GM21447 (cell line): ENCODE results near the gene DHDH.

Experiments
- ATAC-seq: cut with Tn5 transposase; IDR thresholded peaks from one replicate; pipeline ENCODE4 v1.9.1; 2021; ENCODE audit not compliant: unreplicated experiment

Gene DHDH

DNA sequence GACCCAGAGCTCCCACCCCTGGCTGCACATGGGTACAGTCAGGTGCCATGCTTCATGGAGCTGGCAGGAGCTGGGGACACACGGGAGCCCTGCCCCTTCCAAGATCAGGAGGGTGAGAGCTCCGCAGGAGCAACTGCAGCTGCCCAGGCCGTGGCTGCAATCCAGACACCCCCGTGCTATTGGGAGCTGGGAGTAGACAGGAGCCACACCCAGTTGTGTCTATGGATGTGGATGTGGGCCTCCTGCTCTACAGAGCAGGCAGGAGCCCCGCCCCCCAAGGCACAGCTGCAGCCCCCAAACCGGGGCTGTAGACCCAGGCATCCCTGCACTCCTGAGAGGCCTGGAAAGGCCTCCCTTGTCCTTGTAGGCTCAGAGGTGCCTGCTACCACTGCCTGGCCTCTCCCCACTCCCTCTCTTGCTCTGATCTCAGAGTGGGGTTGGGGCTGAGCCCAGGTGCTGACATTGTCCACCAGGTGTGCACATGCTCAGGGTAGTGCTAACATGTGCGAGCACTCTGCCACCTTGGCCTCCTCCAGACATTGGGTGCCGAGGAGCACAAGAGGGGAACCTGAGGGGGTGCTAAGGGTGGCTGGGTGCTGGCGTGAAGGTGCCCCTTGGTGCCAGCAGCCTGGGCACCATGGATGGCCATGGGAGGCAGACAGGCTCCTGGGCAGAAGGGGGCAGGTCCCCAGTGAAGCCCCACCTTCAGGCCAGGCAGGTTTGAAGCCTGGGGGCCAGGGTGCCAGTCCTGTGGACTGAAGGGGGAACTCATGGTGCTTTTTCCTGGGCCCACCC lies 13.2 kb downstream of the DHDH start:
- no peak for ATAC-seq

DNA sequence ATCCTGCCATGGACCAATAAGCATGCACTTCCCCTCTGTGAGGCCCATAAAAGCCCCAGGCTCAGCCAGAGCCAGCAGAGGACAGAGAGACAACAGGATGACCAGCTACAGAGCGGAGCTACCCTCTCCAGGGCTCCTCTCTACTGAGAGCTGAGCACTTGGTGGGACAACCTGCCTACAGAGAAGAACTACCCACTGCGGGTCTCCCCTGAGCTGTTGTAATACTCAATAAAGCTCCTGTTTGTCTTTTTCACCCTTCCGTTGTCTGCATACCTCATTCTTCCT lies 13.7 kb downstream of the DHDH start:
- ATAC-seq, result no peak

DNA sequence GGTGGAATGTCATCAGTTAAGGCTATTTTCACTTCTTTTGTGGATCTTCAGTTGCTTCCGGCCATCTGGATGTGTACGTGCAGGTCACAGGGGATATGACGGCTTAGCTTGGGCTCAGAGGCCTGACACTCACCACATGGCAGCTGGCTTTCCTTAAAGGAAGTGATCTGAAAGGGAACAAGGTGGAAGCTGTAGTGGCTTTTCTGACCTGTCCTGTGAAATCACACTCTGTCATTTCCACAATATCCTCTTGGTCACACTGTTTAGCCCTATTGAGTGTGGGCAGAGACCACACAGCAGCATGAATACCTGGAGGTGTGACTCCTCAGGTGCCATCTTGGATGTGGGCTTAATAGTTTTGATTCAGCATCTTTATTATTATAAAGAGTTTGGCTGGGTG lies 16.7 kb downstream of the DHDH start:
- no peak for ATAC-seq

DNA sequence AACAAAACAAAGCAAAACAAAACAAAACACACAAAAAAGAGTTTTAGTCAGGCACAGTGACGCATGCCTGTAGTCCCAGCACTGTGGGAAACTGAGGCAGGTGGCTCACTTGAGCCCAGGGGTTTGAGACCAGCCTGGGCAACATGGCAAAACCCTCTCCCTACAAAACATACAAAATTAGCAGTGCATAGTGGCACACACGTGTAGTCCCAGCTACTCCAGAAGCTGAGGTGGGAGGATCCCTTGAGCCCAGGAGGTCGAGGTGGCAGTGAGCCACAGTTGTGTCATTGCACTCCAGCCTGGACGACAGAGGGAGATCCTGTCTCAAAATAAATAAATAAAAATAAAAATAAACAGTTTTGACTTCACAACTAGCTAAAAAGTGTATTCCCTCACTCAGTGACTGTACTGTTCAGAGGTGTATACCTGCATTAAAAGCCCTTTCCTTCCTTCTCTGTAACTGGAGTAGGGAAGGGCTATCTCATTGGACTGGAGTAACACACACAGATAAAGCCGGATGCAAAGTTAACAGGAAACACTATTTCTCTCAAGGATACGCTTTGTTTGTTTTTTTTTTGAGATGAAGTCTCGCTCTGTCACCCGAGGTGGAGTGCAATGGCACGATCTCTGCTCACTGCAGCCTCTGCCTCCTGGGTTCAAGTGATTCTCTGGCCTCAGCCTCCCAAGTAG lies 17.5 kb downstream of the DHDH start:
- no peak for ATAC-seq

DNA sequence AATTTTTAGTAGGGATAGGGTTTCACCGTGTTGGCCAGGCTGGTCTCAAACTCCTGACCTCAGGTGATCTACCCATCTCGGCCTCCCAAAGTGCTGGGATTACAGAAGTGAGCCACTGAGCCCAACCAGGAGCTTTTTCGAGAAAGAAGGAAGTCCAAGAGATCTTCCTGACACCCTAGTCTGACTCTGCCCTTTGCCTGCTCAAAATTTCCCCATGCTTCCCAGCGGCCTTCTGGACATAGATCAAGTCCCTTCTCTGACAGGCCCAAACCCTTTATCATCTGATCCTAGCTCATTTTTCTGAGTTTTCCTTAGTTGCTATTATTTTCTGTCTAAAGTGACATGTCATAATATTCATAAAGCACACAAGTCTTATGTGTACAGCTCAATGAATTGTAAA lies 19.6 kb downstream of the DHDH start:
- ATAC-seq, result no peak

DNA sequence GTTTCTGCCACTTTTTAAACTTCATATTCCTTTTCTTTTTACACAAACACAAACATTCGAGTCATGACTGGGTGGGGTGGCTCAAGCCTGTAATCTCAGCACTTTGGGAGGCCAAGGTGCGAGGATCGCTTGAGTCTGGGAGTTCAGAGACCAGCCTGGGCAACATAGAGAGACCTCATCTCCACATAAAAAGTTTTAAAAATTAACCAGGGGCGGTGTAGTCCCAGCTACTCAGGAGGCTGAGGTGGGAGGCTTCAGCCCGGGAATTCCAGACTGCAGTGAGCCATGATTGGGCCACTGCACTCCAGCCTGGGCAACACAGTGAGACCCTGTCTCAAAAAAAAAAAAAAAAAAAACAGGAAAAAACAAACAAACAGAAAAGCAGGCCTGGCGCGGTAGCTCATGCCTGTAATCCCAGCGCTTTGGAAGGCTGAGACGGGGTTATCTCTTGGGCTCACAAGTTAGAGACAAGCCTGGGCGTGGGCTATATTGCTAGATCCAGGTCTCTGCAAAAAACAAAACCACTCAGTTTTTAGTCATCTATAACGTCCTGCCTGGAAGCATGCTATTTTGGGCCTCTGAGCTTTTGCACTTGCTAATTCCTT lies 20.6 kb downstream of the DHDH start:
- no peak for ATAC-seq

DNA sequence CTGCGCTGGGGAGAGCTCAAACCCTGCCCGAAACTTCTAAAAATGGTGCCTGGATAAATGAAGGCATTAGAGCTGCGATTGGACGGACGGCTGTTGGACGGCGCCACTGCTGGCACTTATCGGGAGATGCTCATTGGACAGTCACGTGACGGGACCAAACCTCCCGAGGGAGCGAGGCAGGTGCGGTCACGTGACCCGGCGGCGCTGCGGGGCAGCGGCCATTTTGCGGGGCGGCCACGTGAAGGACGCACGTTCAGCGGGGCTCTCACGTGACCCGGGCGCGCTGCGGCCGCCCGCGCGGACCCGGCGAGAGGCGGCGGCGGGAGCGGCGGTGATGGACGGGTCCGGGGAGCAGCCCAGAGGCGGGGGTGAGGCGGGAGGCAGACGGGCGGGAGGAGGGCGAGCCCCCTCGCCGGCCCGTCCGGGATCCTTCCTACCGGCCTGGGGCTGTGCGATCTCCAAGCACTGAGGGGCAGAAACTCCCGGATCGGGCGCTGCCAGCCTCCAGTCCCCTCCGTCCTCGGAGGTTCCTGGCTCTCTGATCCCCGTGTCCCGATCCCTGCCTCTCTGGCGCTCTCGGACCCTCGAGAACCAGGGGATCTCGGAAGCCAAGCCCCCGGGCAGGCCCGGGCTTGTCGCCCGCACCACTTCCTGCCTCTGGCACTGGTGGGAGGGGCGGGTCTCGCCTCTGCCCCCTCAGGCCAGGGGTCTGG lies 21.3 kb downstream of the DHDH start, which contains the start of gene BAX:
Gene BAX (plus strand): TSS at position 281 of the 713 bp plus-strand sequence. CDS start 54 bp downstream, at position 335.
- ATAC-seq, result peak; percentile 59

DNA sequence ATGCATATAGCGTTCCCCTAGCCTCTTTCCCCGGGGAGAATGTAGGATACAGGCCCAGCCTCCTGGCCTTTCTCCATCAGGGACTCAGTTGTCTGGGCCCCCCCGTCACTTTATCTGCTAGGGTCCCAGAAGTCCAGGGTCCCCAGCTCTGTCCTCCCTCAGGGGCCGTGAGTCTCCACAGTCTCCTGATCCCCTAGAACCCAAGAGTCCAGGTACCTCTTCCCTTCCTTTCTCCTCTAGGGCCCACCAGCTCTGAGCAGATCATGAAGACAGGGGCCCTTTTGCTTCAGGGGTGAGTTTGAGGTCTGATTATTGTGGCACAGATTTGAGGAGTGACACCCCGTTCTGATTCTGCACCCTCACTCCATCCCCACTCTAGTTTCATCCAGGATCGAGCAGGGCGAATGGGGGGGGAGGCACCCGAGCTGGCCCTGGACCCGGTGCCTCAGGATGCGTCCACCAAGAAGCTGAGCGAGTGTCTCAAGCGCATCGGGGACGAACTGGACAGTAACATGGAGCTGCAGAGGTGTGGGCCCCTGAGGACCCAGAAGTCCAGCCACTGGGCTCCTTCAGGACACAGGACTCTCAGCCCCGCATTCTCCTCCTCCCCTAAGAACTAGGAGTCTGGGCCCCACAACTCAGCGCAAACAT lies 21.9 kb downstream of the DHDH start:
- ATAC-seq, result no peak

DNA sequence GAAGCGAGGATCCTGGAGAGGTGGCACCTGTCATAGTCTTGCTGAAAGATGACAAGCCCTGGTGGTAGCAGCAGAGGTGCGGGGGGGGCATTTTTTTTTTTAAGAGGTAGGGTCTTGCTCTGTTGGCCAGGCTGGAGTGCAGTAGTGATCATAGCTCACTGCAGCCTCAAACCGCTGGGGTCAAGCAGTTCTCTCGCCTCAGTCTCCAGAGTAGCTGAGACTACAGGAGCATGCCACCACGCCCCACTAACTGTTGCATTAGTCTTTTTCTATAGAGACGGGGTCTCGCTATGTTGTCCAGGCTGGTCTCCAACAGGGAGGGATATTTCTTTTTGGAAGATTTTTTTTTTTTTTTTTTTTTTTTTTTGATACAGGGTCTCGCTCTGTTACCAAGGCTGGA lies 24.5 kb downstream of the DHDH start:
- ATAC-seq, result no peak

DNA sequence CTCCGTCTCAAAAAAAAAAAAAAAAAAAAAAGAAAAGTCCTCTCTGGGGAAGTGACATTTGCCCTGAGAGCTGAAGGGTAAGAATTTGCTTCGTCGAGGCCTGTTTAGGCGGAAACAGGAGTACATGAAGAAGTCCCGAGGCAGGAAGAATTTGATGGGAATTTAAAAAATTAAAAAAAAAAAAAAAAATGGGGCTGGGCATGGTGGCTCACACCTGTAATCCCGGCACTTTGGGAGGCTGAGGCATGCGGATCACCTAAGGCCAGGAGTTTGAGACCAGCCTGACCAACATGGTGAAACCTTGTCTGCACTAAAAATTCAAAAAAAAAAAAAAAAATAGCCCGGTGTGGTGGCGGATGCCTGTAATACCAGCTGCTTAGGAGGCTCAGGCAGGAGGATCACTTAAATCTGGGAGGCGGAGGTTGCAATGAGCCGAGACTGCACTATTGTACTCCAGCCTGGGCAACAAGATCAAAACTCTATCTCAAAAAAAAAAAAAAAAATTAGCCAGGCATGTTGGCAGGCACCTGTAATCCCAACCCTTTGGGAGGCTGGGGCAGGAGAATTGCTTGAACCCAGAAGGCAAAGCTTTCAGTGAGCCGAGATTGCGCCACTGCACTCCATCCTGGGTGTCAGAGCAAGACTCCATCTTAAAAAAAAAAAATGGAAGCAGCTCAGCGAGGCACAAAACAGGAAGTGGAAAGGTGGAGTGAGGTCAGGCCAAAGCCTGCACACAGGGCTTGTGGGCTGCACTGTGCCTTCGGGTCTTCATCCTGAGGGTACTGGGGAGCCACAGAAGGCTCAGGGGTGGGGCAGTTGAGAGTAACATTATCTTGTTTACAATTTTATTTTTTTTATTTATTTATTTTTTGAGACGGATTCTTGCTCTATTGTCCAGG lies 26.1 kb downstream of the DHDH start:
- no peak for ATAC-seq

DNA sequence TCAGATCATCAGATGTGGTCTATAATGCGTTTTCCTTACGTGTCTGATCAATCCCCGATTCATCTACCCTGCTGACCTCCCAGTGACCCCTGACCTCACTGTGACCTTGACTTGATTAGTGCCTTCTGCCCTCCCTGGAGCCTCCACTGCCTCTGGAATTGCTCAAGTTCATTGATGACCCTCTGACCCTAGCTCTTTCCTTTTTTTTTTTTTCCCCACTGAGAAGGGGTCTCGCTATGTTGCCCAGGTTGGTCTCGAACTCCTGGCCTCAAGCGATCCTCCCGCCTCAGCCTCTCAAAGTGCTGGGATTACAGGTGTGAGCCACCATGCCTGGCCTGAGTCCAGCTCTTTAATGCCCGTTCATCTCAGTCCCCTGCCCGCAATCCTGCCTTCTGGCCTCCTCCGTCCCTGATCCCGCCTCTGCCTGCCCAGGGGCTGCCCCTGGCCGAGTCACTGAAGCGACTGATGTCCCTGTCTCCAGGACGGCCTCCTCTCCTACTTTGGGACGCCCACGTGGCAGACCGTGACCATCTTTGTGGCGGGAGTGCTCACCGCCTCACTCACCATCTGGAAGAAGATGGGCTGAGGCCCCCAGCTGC lies 27.7 kb downstream of the DHDH start:
- no peak for ATAC-seq

DNA sequence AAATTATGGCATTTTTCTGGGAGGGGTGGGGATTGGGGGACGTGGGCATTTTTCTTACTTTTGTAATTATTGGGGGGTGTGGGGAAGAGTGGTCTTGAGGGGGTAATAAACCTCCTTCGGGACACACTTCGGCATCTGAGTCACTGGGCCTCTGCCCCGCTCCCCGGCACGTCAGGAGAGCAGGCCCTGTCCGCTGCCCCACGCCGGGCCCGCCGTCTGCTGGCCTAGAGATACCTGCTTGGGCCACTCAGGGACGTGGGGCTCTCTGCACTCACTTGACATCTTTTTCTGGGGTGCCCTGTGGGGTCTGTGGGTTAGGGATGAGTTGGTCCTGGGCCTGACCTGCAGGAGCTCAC lies 28.2 kb downstream of the DHDH start:
- ATAC-seq, result no peak

DNA sequence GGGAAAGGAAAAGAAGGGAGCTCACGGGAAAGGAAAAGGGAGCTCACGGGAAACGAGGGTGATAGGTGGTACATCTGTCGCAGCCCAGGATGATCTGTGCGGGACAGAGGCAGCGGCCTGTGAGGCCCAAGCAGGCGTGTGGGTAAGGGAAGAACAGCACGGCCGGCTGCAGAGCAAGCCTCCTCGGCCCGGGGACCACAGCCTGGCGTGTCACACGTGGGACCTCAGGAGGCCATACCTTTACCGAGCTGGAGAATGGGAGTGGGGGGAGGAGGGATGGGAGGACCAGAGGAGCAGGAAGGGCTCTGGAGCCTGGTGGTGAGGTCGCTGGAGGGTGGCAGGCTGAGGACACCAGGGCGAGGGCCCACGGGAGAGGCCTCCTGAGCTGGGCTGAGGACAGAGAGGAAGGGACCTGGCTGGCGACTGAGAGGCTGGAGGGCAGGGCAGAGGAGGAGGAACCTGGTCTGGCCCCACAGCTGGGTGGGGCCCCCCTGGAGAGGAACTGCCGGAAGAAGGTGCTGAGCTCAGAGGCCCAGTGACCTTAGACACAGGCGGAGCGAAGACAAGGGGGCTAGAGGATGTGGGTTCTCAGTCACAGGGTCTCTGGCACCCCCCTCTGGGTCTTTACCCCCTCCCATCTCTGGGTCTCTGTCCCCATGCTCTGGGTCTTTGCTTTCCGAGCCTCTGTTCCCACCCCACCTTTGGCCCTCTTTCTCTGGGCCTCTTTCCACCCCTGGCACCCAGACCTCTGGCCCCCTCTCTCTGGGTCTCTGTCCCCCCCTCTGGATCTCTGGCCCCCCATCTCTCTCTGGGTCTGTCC lies 28.7 kb downstream of the DHDH start:
- ATAC-seq, result no peak

DNA sequence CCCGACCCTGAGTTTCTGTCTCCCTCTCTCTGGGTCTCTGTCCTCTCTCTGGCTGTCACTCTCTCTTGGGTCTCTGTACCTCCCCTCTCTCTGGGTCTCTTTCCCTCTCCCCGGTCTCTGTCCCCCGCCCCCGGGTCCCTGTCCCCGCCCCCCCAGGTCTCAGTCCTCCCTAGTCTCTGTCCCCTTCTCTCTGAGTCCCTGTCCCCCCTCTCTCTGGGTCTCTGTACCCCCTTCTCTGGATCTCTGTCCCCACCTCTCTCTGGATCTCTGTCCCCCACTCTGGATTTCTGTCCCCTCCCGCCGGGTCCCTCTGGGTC lies 29.3 kb downstream of the DHDH start:
- ATAC-seq, result no peak

DNA sequence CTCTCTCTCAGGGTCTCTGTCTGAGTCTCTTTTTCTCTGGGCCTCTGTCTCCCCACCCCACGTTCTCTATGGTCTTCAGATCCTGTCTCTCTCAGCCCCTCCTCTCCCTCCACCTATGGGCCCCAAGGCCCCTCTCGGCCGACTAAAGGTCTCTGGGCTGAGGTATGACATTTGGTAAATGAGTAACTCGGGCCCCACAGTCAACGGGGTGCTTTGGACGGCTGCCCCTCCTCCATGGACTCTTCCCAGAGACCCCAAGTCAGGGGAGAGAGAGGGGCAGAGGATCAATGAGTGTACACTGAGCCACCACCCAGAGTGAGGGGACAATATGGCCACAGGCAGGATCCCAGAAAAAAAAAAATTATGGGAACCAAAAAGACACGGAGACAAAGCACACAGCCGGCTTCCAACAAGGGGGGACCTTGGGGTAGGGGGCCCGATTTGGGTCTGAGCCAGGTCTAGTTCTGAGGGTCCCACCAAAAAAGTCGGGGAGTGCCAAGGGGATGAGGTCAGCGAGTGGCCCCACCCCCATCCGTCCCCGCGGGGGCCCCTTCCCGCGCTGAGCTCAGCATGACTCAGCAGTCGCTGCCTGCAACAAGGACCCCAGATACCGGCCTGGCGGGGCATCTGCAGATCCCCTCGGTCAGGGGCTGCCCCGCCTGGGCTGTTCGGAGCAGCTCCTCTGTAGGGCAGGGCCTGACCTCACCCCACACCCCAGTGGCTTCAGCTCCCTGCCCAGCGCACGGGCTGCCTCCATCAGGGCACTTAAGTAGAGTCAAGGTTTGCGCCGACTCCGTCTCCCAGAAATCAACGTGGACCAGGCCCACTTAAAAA lies 30.1 kb downstream of the DHDH start:
- peak; percentile 32 for ATAC-seq

DNA sequence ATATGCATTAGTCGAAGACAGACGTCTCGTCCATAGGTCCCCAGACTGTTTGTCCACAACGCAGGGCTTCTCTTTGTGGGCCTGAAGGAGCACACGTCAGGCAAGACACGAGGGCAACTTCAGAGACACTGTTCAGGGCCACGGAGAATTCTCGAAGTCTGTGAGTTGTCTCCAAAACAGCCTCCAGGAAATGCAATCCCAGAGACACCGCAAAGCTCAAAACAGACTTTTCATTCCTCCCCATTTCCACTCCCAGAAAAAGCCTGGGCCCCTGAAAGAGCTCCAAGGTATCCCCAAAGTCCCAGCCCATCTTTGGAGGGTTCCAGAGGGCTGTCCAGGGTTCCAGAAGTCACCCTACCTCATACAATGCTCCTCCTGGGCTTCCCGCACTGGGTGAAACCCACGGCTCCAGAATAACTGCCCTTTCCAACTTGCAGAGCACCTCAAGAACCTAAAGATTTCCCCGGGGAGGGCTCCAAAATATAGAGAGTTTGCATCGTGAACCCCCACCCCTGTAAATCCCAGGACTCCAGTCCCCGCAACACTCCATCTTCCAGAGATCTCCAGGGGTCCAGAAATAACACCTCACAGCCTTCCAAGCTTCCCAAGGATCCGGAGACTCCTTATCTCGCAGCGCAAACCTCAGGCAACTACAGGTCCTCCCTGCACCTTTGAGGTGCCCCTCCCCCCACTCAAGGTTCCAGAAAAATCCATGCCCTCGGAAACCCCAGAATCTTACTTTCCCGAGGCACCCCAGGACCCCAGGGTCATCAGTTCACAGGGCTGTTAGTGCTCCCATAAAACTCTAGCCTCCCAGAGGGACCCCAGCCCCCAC lies 30.9 kb downstream of the DHDH start:
- no peak for ATAC-seq

DNA sequence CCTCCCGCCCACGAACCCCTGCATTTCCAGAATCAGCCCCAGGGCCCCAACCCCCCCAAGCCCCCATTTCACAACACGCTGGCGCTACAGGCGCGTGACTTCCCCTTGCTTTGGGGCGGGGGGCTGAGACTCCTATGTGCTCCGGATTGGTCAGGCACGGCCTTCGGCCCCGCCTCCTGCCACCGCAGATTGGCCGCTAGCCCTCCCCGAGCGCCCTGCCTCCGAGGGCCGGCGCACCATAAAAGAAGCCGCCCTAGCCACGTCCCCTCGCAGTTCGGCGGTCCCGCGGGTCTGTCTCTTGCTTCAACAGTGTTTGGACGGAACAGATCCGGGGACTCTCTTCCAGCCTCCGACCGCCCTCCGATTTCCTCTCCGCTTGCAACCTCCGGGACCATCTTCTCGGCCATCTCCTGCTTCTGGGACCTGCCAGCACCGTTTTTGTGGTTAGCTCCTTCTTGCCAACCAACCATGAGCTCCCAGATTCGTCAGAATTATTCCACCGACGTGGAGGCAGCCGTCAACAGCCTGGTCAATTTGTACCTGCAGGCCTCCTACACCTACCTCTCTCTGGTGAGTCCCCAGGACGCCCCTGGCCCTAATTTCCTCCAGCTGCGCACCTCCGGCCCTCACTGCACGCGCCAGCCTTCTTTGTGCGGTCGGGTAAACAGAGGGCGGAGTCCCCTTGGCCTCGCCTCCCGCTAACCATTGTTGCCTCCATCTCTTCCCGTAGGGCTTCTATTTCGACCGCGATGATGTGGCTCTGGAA lies 31.7 kb downstream of the DHDH start, which contains the start of gene FTL:
Gene FTL (plus strand): TSS at position 270 of the 766 bp plus-strand sequence. CDS start 199 bp downstream, at position 469.
- peak; percentile 35 for ATAC-seq
